ENCODE data around the gene SAG. TPM values are rescaled to one million over a fixed set of nuclear protein-coding genes. Genes with fewer than 3 reads are reported as not detected.
A peak's percentile ranks its signal among the peaks of the same experiment; 100 is the strongest.

Gene SAG
- total RNA-seq, 4 donors from 2014 or later = 0.07 TPM; not detected in 3

- Histone ChIP-seq H3K4me1 (no peaks in the 10 kb centered on the region), H3K27me3 (no peaks in the 10 kb centered on the region), H3K9me3 (no peaks in the 10 kb centered on the region), H3K36me3 (no peaks in the 10 kb centered on the region), H3K4me3 (no peak overlapping the region), H3K27ac (no peak overlapping the region)
- intact Hi-C loops (cut with DNase I; ENCODE audit: low total_unique reads) = no loop called here
- TF ChIP-seq POLR2A (IDR thresholded peaks at IDR 0.05) (no peak), CTCF (IDR thresholded peaks at IDR 0.05) (no peak)
- no peak for DNase-seq
These were observed 18.9 kb downstream of the SAG start for GRCh38 chr2:233326500-233326899.

- Histone ChIP-seq H3K36me3 (no peaks in the 10 kb centered on the region), H3K4me3 (no peak overlapping the region), H3K27me3 (no peaks in the 10 kb centered on the region), H3K9me3 (no peaks in the 10 kb centered on the region), H3K27ac (no peak overlapping the region), H3K4me1 (no peaks in the 10 kb centered on the region)
- intact Hi-C loops (cut with DNase I; ENCODE audit: low total_unique reads) = no loop called here
- TF ChIP-seq CTCF (IDR thresholded peaks at IDR 0.05) (no peak), POLR2A (IDR thresholded peaks at IDR 0.05) (no peak)
- no peak for DNase-seq
These were observed 21.3 kb downstream of the SAG start for GRCh38 chr2:233328922-233329321.

- Histone ChIP-seq H3K36me3 (no peaks in the 10 kb centered on the region), H3K4me3 (no peak overlapping the region), H3K27me3 (no peaks in the 10 kb centered on the region), H3K9me3 (no peaks in the 10 kb centered on the region), H3K27ac (no peak overlapping the region), H3K4me1 (no peaks in the 10 kb centered on the region)
- no peak for TF ChIP-seq POLR2A (IDR thresholded peaks at IDR 0.05)
- no peak for TF ChIP-seq CTCF (IDR thresholded peaks at IDR 0.05)
- intact Hi-C loops (cut with DNase I; ENCODE audit: low total_unique reads) = no loop called here
- no peak for DNase-seq
These were observed 22.0 kb downstream of the SAG start for GRCh38 chr2:233329489-233330135.

GRCh38 chr2:233331536-233331935 is 23.9 kb downstream of the SAG start:
- Histone ChIP-seq H3K9me3 (no peaks in the 10 kb centered on the region), H3K4me3 (no peak overlapping the region), H3K4me1 (no peaks in the 10 kb centered on the region), H3K36me3 (no peaks in the 10 kb centered on the region), H3K27ac (no peak overlapping the region), H3K27me3 (no peaks in the 10 kb centered on the region)
- intact Hi-C loops (cut with DNase I; ENCODE audit: low total_unique reads) = no loop called here
- TF ChIP-seq CTCF (IDR thresholded peaks at IDR 0.05) (no peak), POLR2A (IDR thresholded peaks at IDR 0.05) (no peak)
- DNase-seq = peak; percentile 20 to 46

GRCh38 chr2:233332125-233332524 is 24.5 kb downstream of the SAG start:
- no peak for TF ChIP-seq CTCF (IDR thresholded peaks at IDR 0.05)
- TF ChIP-seq POLR2A (IDR thresholded peaks at IDR 0.05) = no peak
- no peak for DNase-seq
- intact Hi-C loops (cut with DNase I; ENCODE audit: low total_unique reads) = no loop called here
- Histone ChIP-seq H3K4me3 (no peak overlapping the region), H3K4me1 (no peaks in the 10 kb centered on the region), H3K27me3 (no peaks in the 10 kb centered on the region), H3K9me3 (no peaks in the 10 kb centered on the region), H3K36me3 (no peaks in the 10 kb centered on the region), H3K27ac (peak overlapping the region in 1 of 2 donors; percentile 26)

Measured in uterus (tissue), 4 donors.